K562 (cell line): ENCODE measurements around the gene PAFAH2. TPM values are rescaled to one million over a fixed set of nuclear protein-coding genes. Genes with fewer than 3 reads are reported as not detected.

Experiments
- ATAC-seq: fragments of 200-7000 bp; cut with Tn5 transposase; 3 replicates; pipeline ENCODE4 v1.9.1; 2020; ENCODE audit warnings: moderate library complexity
- BruUV-seq: library from RNA; stranded (reverse); fragments of 400-500 nt; replicated peaks from 2 replicates; lab custom pipeline; 2021; lab: Mats Ljungman, UMichigan
- CTCF ChIA-PET: fragments of 300-600 bp; formaldehyde crosslinking; extraction: SDS; loops from one replicate; lab custom pipeline; 2021; ENCODE audit warnings: low intra/inter-chr PET ratio; lab: Yijun Ruan, JAX
- POLR2A ChIA-PET: fragments of 300-600, 350-650 bp; sonication (Branson Sonifier 250); formaldehyde crosslinking; extraction: SDS; loops from one replicate; lab custom pipeline; 2021; ENCODE audit warnings: antibody characterized with exemption, inconsistent platforms; lab: Yijun Ruan, JAX
- DNase-seq, 4 experiments: peaks; one replicate each; pipeline versions ENCODE4 v3.0.0 to v3.0.0-alpha.2; 2011 to 2018; ENCODE audit warnings: low spot score in 3 of 4, mixed read lengths in 3 of 4; ENCODE audit errors: extremely low read depth in 1 of 4
- FAIRE-seq: peaks from 2 replicates; lab custom pipeline; 2011; peaks lifted over from hg19 to GRCh38; lab: Jason Lieb, UNC
- H2AFZ ChIP-seq: 2 replicates; pipeline ENCODE4 v1.6.0; 2011; ENCODE audit warnings: low read depth, low read length, control low read depth, inconsistent platforms
- H3K27ac ChIP-seq: fragments of 200-600 bp; 3 replicates; pipeline ENCODE4 v1.8.0; 2011; ENCODE audit warnings: low read depth, mild to moderate bottlenecking, control low read depth, inconsistent platforms, low read length, moderate library complexity, mixed read lengths; ENCODE audit errors: extremely low read depth
- H3K27me3 ChIP-seq, 2 experiments: fragments of 300-600 bp in 1 of 2; 2 replicates in 1 of 2; 3 replicates in 1 of 2; pipeline versions ENCODE4 v1.6.0 to v1.8.0; 2011; ENCODE audit warnings: inconsistent platforms in 2 of 2, low read length in 2 of 2, mild to moderate bottlenecking in 1 of 2, mixed read lengths in 1 of 2, moderate library complexity in 1 of 2; ENCODE audit not compliant: control insufficient read depth in 2 of 2, insufficient read depth in 2 of 2
- H3K36me3 ChIP-seq: fragments of 300-600 bp; 3 replicates; pipeline ENCODE4 v1.8.0; 2011; ENCODE audit warnings: mild to moderate bottlenecking, low read length, inconsistent platforms; ENCODE audit not compliant: control insufficient read depth, insufficient read depth
- H3K4me1 ChIP-seq, 2 experiments: fragments of 200-600 bp in 1 of 2; replicated peaks in 1 of 2; 2 replicates in 1 of 2; 3 replicates in 1 of 2; pipeline versions ENCODE4 v1.5.1 to v1.8.0; 2011; ENCODE audit warnings: inconsistent platforms in 2 of 2, low read length in 2 of 2, mild to moderate bottlenecking in 1 of 2, mixed read lengths in 1 of 2, moderate library complexity in 1 of 2; ENCODE audit not compliant: control insufficient read depth in 2 of 2, insufficient read depth in 2 of 2
- H3K4me2 ChIP-seq: 2 replicates; pipeline ENCODE4 v1.6.1; 2011; ENCODE audit warnings: low read length, control low read depth, inconsistent platforms, mixed read lengths; ENCODE audit not compliant: insufficient read depth
- H3K4me3 ChIP-seq: fragments of 200-600 bp; sonication (generic), shearing (Covaris generic); 2 replicates; pipeline ENCODE4 v1.5.1; 2016; ENCODE audit warnings: control low read depth, inconsistent platforms
- H3K79me2 ChIP-seq: fragments of 200-600 bp; 3 replicates; pipeline ENCODE4 v1.8.0; 2011; ENCODE audit warnings: low read length, inconsistent platforms; ENCODE audit not compliant: control insufficient read depth, insufficient read depth
- H3K9ac ChIP-seq, 2 experiments: 2 replicates each; pipeline versions ENCODE4 v1.6.0 to v1.6.1; 2011; ENCODE audit warnings: low read depth in 2 of 2, low read length in 2 of 2, control low read depth in 1 of 2, inconsistent platforms in 1 of 2, mild to moderate bottlenecking in 1 of 2, mixed read lengths in 1 of 2; ENCODE audit not compliant: insufficient read depth in 1 of 2
- H3K9me1 ChIP-seq: one replicate; pipeline ENCODE4 v1.6.0; 2011; ENCODE audit warnings: inconsistent platforms, mild to moderate bottlenecking, low read length, moderate library complexity; ENCODE audit not compliant: control insufficient read depth, insufficient read depth
- H3K9me3 ChIP-seq: replicated peaks from 2 replicates; pipeline ENCODE4 v1.5.1; 2011; ENCODE audit warnings: low read depth, low read length, inconsistent platforms; ENCODE audit not compliant: control insufficient read depth, insufficient read depth
- H4K20me1 ChIP-seq: replicated peaks from 2 replicates; pipeline ENCODE4 v1.6.1; 2011; ENCODE audit warnings: low read length, inconsistent platforms, mixed read lengths; ENCODE audit not compliant: control insufficient read depth, insufficient read depth
- ZNF76 ChIP-seq: fragments of 250-450 bp; sonication (Bioruptor Pico); IDR thresholded peaks from 2 replicates; pipeline ENCODE4 v1.4.0; 2020; ENCODE audit warnings: mild to moderate bottlenecking, moderate library complexity, borderline replicate concordance
- WGBS: fragments of 100-300 bp; shearing (Covaris generic); methylation state at CpG from one replicate; pipeline ENCODE4 v1.1.6; 2016; ENCODE audit warnings: low coverage, mixed read lengths; ENCODE audit not compliant: insufficient coverage; ENCODE audit errors: missing lambda C conversion rate; 5-methylcytosine and 5-hydroxymethylcytosine counted together
- in situ Hi-C: fragments of 300-500 bp; cut with MboI; formaldehyde crosslinking; loops from 4 replicates; pipeline ENCODE4 v1.15.0; 2018; ENCODE audit warnings: inconsistent platforms, mixed read lengths
- intact Hi-C: fragments of 100-400 bp; cut with micrococcal nuclease; formaldehyde crosslinking; loops from 2 replicates; pipeline ENCODE4 v1.14.2; 2022
- polyA plus RNA-seq, 8 experiments: library from polyadenylated mRNA; depleted of rRNA in 4 of 8; stranded (reverse) in 5 of 8; unstranded in 3 of 8; fragments of >200 nt; fragmentation: Nextera tagmentation in 2 of 8; fragmentation: Illumina TruSeq in 1 of 8; extraction: Ambion mirVana in 2 of 8; extraction: Trizol in 1 of 8; gene quantifications; 2 replicates each; pipeline versions ENCODE4 v1.2.1 to v1.2.3, GENCODE V29; 2011 to 2014; ENCODE audit warnings: inconsistent platforms in 1 of 8, missing spikeins in 1 of 8
- total RNA-seq, 7 experiments: library from RNA; depleted of rRNA in 6 of 7; stranded (reverse); fragments of >200 nt in 6 of 7; fragmentation: Illumina TruSeq in 2 of 7; extraction: Trizol in 2 of 7; gene quantifications; 2 replicates each; pipeline versions ENCODE4 v1.2.1 to v1.2.3, GENCODE V29; 2011 to 2021; ENCODE audit warnings: low replicate concordance in 1 of 7
- TF ChIP-seq, protein P1 (sequence below): fragments of 200-800 bp; sonication (Bioruptor generic); IDR thresholded peaks from 2 replicates; pipeline ENCODE4 v1.6.1; 2017; ENCODE audit warnings: missing genetic modification characterization, missing compliant biosample characterization
- TF ChIP-seq, protein P2 (sequence below), 2 experiments: fragments of 450-650 bp in 1 of 2; sonication (generic) in 1 of 2; formaldehyde crosslinking in 1 of 2; IDR thresholded peaks in 1 of 2; conservative IDR thresholded peaks in 1 of 2; 2 replicates each; pipeline versions ENCODE4 v1.6.1 to v1.8.1; 2016 to 2023; ENCODE audit warnings: mild to moderate bottlenecking in 2 of 2, moderate library complexity in 2 of 2, inconsistent platforms in 1 of 2, missing genetic modification reagents in 1 of 2

The PAFAH2 gene
- total and polyA plus RNA-seq, 9 of the 15 experiments (the other 6 are each of a cell fraction or from before 2014, with no cell fraction given), result 4.2 to 10.9 (median 6.8) TPM

DNA sequence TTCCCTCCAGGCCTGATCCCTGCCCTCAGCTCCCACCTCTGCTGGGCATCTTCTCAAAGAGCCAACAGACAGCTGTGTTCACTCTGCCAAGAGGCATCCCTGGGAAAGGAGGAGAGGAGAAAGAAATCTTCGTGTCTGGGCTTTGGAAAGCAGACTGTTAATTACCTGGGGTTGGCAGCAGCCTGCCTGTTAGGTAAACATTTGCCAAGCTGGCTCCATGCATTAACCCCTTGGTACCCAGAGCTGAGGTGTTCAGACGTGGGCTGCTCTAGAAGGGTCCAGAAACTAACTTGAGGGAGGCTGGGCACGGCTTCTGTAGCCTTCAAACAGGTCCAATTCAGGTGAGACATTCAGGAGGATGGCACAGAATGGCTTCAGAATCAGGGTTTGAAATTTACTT, 15.0 kb upstream of the PAFAH2 start:
- intact Hi-C loops (no loop called here), in situ Hi-C loops (no loop called here)
- no peak for DNase-seq
- Histone ChIP-seq H3K36me3 (no peaks in the 10 kb centered on the region), H3K79me2 (no peaks in the 10 kb centered on the region), H3K9ac (peak overlapping the region in 1 of 2 experiments; percentile 38; a peak in 1 of 4 replicates), H2AFZ (no peak overlapping the region), H3K27me3 (no peaks in the 10 kb centered on the region), H3K9me1 (no peaks in the 10 kb centered on the region), H4K20me1 (no peaks in the 10 kb centered on the region), H3K4me3 (no peak overlapping the region), H3K4me2 (no peak overlapping the region), H3K9me3 (no peaks in the 10 kb centered on the region), H3K4me1 (peaks cover 15% of the 10 kb centered on the region in 2 experiments), H3K27ac (no peak overlapping the region)
- BruUV-seq, result no TSS peak
- ChIA-PET CTCF (no interaction called here), POLR2A (interaction anchor here (1.0 to 1.6 kb wide), 5 partner anchors 8 to 266 kb away, joined by 3 to 8 read pairs (median 4); partner anchors contain the start of gene EXTL1)
- ATAC-seq, result no peak
- 23% methylated on average over 3 of the region's 3 CpGs for WGBS
- TF ChIP-seq, protein P1, sequence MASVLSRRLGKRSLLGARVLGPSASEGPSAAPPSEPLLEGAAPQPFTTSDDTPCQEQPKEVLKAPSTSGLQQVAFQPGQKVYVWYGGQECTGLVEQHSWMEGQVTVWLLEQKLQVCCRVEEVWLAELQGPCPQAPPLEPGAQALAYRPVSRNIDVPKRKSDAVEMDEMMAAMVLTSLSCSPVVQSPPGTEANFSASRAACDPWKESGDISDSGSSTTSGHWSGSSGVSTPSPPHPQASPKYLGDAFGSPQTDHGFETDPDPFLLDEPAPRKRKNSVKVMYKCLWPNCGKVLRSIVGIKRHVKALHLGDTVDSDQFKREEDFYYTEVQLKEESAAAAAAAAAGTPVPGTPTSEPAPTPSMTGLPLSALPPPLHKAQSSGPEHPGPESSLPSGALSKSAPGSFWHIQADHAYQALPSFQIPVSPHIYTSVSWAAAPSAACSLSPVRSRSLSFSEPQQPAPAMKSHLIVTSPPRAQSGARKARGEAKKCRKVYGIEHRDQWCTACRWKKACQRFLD (CRISPR knock-in tag), result 0 out of 2 replicates have a peak, but pooled peaks have one; percentile 10
- TF ChIP-seq, protein P2, sequence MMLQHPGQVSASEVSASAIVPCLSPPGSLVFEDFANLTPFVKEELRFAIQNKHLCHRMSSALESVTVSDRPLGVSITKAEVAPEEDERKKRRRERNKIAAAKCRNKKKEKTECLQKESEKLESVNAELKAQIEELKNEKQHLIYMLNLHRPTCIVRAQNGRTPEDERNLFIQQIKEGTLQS (IDR thresholded peaks at IDR 0.05), result no peak
- TF ChIP-seq, protein P2 (CRISPR knock-in tag; conservative IDR thresholded peaks at IDR 0.05), result 0 out of 2 replicates have a peak, but pooled peaks have one; percentile 2
- TF ChIP-seq ZNF76, result no peak
- no peak for FAIRE-seq
